Measurements from ENCODE around the gene JAML. TPM values are rescaled to one million over a fixed set of nuclear protein-coding genes. Genes with fewer than 3 reads are reported as not detected.

The JAML gene
- total and polyA plus RNA-seq, 2 of the 13 experiments (the other 11 are each of a cell fraction or from before 2014, with no cell fraction given): 2.0 to 3.3 TPM

- no peak for TF ChIP-seq NFE2 (CRISPR knock-in tag; IDR thresholded peaks at IDR 0.05)
- TF ChIP-seq HINFP (CRISPR knock-in tag; IDR thresholded peaks at IDR 0.05; ENCODE audit: low read depth): peak; percentile 77
- no peak for TF ChIP-seq ZNF629 (CRISPR knock-in tag; conservative IDR thresholded peaks at IDR 0.05)
- peak; percentile 41; the same call in 1 of the 2 replicates for TF ChIP-seq ZNF121 (CRISPR knock-in tag; IDR thresholded peaks at IDR 0.05)
- TF ChIP-seq ZSCAN5A (CRISPR knock-in tag; IDR thresholded peaks at IDR 0.05; ENCODE audit: borderline replicate concordance): no peak
- peak; percentile 14; the same call in 1 of the 2 replicates for TF ChIP-seq MIER2 (CRISPR knock-in tag; IDR thresholded peaks at IDR 0.05)
- TF ChIP-seq FOXO1 (CRISPR knock-in tag; IDR thresholded peaks at IDR 0.05): 0 out of 2 replicates have a peak, but pooled peaks have one; percentile 32
- TF ChIP-seq ELF1 (CRISPR knock-in tag; IDR thresholded peaks at IDR 0.05): 0 out of 2 replicates have a peak, but pooled peaks have one; percentile 13
- TF ChIP-seq SP5 (CRISPR knock-in tag; IDR thresholded peaks at IDR 0.05; ENCODE audit: borderline replicate concordance, low read depth): peak; percentile 89
- TF ChIP-seq SKIL (CRISPR knock-in tag; IDR thresholded peaks at IDR 0.05; ENCODE audit: borderline replicate concordance): no peak
- peak; percentile 92 for TF ChIP-seq HNRNPLL (IDR thresholded peaks at IDR 0.05; ENCODE audit: low read depth, low read length, poor library complexity, severe bottlenecking)
- TF ChIP-seq ZFP36 (IDR thresholded peaks at IDR 0.05; ENCODE audit: borderline replicate concordance, low read depth, low read length, partially characterized antibody): peak; percentile 7
- TF ChIP-seq SMAD9 (CRISPR knock-in tag; IDR thresholded peaks at IDR 0.05): no peak
- no peak for TF ChIP-seq ZNF800 (CRISPR knock-in tag; IDR thresholded peaks at IDR 0.05)
- TF ChIP-seq XRCC5 (optimal IDR thresholded peaks at IDR 0.05; ENCODE audit: low read length): peak; percentile 89
- no peak for TF ChIP-seq MYC (CRISPR knock-in tag; IDR thresholded peaks at IDR 0.05; ENCODE audit: borderline replicate concordance)
- peak; percentile 29; the same call in 1 of the 2 replicates for TF ChIP-seq THAP9 (CRISPR knock-in tag; IDR thresholded peaks at IDR 0.05; ENCODE audit: borderline replicate concordance)
- peak; percentile 49; the same call in 1 of the 2 replicates for TF ChIP-seq FOXC1 (CRISPR knock-in tag; IDR thresholded peaks at IDR 0.05; ENCODE audit: borderline replicate concordance)
Measured at GRCh38 chr11:118145285-118146227, 79.3 kb downstream of the JAML start (continued).
